ENCODE data around the gene JAG2.

The JAG2 gene

GRCh38 chr14:105093038-105093430, 75.5 kb downstream of the JAG2 start (continued):
- TF ChIP-seq KLF9 (tag by site-specific recombination; IDR thresholded peaks at IDR 0.05; ENCODE audit: low read depth), result no peak
- TF ChIP-seq ZSCAN5A (tag by site-specific recombination; IDR thresholded peaks at IDR 0.05), result no peak
- TF ChIP-seq, protein P1, sequence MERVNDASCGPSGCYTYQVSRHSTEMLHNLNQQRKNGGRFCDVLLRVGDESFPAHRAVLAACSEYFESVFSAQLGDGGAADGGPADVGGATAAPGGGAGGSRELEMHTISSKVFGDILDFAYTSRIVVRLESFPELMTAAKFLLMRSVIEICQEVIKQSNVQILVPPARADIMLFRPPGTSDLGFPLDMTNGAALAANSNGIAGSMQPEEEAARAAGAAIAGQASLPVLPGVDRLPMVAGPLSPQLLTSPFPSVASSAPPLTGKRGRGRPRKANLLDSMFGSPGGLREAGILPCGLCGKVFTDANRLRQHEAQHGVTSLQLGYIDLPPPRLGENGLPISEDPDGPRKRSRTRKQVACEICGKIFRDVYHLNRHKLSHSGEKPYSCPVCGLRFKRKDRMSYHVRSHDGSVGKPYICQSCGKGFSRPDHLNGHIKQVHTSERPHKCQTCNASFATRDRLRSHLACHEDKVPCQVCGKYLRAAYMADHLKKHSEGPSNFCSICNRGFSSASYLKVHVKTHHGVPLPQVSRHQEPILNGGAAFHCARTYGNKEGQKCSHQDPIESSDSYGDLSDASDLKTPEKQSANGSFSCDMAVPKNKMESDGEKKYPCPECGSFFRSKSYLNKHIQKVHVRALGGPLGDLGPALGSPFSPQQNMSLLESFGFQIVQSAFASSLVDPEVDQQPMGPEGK (tag by site-specific recombination; IDR thresholded peaks at IDR 0.05), result peak; percentile 91
- no peak for TF ChIP-seq ZNF114 (tag by site-specific recombination; IDR thresholded peaks at IDR 0.05)
- TF ChIP-seq ZFHX2 (tag by site-specific recombination; conservative IDR thresholded peaks at IDR 0.05), result no peak
- no peak for TF ChIP-seq ZNF248 (tag by site-specific recombination; IDR thresholded peaks at IDR 0.05)
- TF ChIP-seq ZNF626 (tag by site-specific recombination; IDR thresholded peaks at IDR 0.05), result no peak
- TF ChIP-seq ZNF37A (tag by site-specific recombination; IDR thresholded peaks at IDR 0.05), result no peak
- no peak for TF ChIP-seq ZNF354C (tag by site-specific recombination; IDR thresholded peaks at IDR 0.05; ENCODE audit: borderline replicate concordance, low read depth)
- TF ChIP-seq ZNF777 (tag by site-specific recombination; IDR thresholded peaks at IDR 0.05; ENCODE audit: borderline replicate concordance), result no peak
- no peak for TF ChIP-seq ZNF48 (tag by site-specific recombination; IDR thresholded peaks at IDR 0.05)
- 0 out of 2 replicates have a peak, but pooled peaks have one; percentile 35 for TF ChIP-seq ZBTB7A (tag by site-specific recombination; IDR thresholded peaks at IDR 0.05; ENCODE audit: low read depth)
- no peak for TF ChIP-seq KLF7 (tag by site-specific recombination; IDR thresholded peaks at IDR 0.05; ENCODE audit: borderline replicate concordance)
- no peak for TF ChIP-seq ZNF394 (tag by site-specific recombination; IDR thresholded peaks at IDR 0.05; ENCODE audit: borderline replicate concordance)
- TF ChIP-seq ZNF366 (tag by site-specific recombination; conservative IDR thresholded peaks at IDR 0.05), result no peak
- TF ChIP-seq ZNF19 (tag by site-specific recombination; IDR thresholded peaks at IDR 0.05; ENCODE audit: low read depth), result no peak
- peak; percentile 55; the same call in 1 of the 2 replicates for TF ChIP-seq INSM2 (tag by site-specific recombination; IDR thresholded peaks at IDR 0.05)
- TF ChIP-seq ZBTB6 (tag by site-specific recombination; IDR thresholded peaks at IDR 0.05), result no peak
- peak; percentile 20; the same call in 1 of the 2 replicates for TF ChIP-seq KLF16 (tag by site-specific recombination; IDR thresholded peaks at IDR 0.05)
- no peak for TF ChIP-seq ZNF184 (tag by site-specific recombination; IDR thresholded peaks at IDR 0.05)
- no peak for TF ChIP-seq ZNF747 (tag by site-specific recombination; IDR thresholded peaks at IDR 0.05)
- no peak for TF ChIP-seq ZBTB10 (tag by site-specific recombination; IDR thresholded peaks at IDR 0.05)
- no peak for TF ChIP-seq GFI1B (tag by site-specific recombination; IDR thresholded peaks at IDR 0.05)
- TF ChIP-seq ZNF600 (tag by site-specific recombination; IDR thresholded peaks at IDR 0.05), result 0 out of 2 replicates have a peak, but pooled peaks have one; percentile 20
- TF ChIP-seq ZNF623 (tag by site-specific recombination; IDR thresholded peaks at IDR 0.05), result no peak
- 0 out of 2 replicates have a peak, but pooled peaks have one; percentile 13 for TF ChIP-seq ZNF335 (tag by site-specific recombination; conservative IDR thresholded peaks at IDR 0.05)
- TF ChIP-seq ZSCAN30 (tag by site-specific recombination; IDR thresholded peaks at IDR 0.05), result no peak
- TF ChIP-seq ZNF664 (tag by site-specific recombination; IDR thresholded peaks at IDR 0.05), result no peak
- TF ChIP-seq ZNF501 (tag by site-specific recombination; IDR thresholded peaks at IDR 0.05), result no peak
- TF ChIP-seq, protein P2, sequence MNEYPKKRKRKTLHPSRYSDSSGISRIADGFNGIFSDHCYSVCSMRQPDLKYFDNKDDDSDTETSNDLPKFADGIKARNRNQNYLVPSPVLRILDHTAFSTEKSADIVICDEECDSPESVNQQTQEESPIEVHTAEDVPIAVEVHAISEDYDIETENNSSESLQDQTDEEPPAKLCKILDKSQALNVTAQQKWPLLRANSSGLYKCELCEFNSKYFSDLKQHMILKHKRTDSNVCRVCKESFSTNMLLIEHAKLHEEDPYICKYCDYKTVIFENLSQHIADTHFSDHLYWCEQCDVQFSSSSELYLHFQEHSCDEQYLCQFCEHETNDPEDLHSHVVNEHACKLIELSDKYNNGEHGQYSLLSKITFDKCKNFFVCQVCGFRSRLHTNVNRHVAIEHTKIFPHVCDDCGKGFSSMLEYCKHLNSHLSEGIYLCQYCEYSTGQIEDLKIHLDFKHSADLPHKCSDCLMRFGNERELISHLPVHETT (tag by site-specific recombination; IDR thresholded peaks at IDR 0.05), result no peak
- TF ChIP-seq ZNF658 (tag by site-specific recombination; IDR thresholded peaks at IDR 0.05), result no peak
- no peak for TF ChIP-seq ZNF221 (tag by site-specific recombination; IDR thresholded peaks at IDR 0.05; ENCODE audit: borderline replicate concordance)
